Loucy (cell line): ENCODE data around the gene LYG2.
"Not testable (repeated sequence)": the region's sequence is repeated elsewhere in the genome, so short reads cannot be mapped to it uniquely, and the experiment has no call there.

Experiments used
- H2AFZ ChIP-seq: fragments of 200-600 bp; sonication (generic); 2 replicates; pipeline ENCODE4 v1.6.0; 2016; ENCODE audit warnings: antibody characterized with exemption, mild to moderate bottlenecking, low read length, moderate library complexity
- H3F3A ChIP-seq: fragments of 200-600 bp; 2 replicates; pipeline ENCODE4 v1.6.0; 2016; ENCODE audit warnings: antibody characterized with exemption, low read depth, mild to moderate bottlenecking
- H3K27me3 ChIP-seq: fragments of 200-600 bp; sonication (generic); 2 replicates; pipeline ENCODE4 v1.6.1; 2014; ENCODE audit warnings: low read length, mild to moderate bottlenecking; ENCODE audit not compliant: insufficient read depth, poor library complexity, severe bottlenecking
- H3K36me3 ChIP-seq: fragments of 200-600 bp; sonication (generic); 2 replicates; pipeline ENCODE4 v1.6.1; 2016; ENCODE audit warnings: low read length; ENCODE audit not compliant: insufficient read depth
- H3K4me1 ChIP-seq: fragments of 200-600 bp; sonication (generic); 2 replicates; pipeline ENCODE4 v1.5.1; 2014; ENCODE audit warnings: low read length, mild to moderate bottlenecking; ENCODE audit not compliant: insufficient read depth, poor library complexity, severe bottlenecking
- H3K4me2 ChIP-seq: fragments of 200-600 bp; sonication (generic); 2 replicates; pipeline ENCODE4 v1.6.0; 2014; ENCODE audit warnings: antibody characterized with exemption, low read length, low read depth, mild to moderate bottlenecking; ENCODE audit not compliant: poor library complexity, severe bottlenecking
- H3K4me3 ChIP-seq: fragments of 200-600 bp; sonication (generic); 2 replicates; pipeline ENCODE4 v1.5.1; 2014; ENCODE audit warnings: low read length, mild to moderate bottlenecking, mixed read lengths; ENCODE audit not compliant: poor library complexity, severe bottlenecking
- H3K79me2 ChIP-seq: fragments of 200-600 bp; sonication (generic); 2 replicates; pipeline ENCODE4 v1.6.1; 2014; ENCODE audit warnings: low read length; ENCODE audit not compliant: insufficient read depth
- H3K9ac ChIP-seq: fragments of 200-600 bp; sonication (generic); 2 replicates; pipeline ENCODE4 v1.6.0; 2014; ENCODE audit warnings: mild to moderate bottlenecking, low read depth, low read length, moderate library complexity; ENCODE audit not compliant: poor library complexity, severe bottlenecking
- H3K9me2 ChIP-seq: fragments of 200-600 bp; sonication (generic); replicated peaks from 2 replicates; pipeline ENCODE4 v1.6.1; 2016; ENCODE audit warnings: low read depth, low read length, mixed read lengths
- H3K9me3 ChIP-seq: fragments of 200-600 bp; sonication (generic); 2 replicates; pipeline ENCODE4 v1.6.1; 2014; ENCODE audit warnings: mild to moderate bottlenecking, antibody characterized with exemption, low read length, low read depth; ENCODE audit not compliant: insufficient read depth
- H4K20me1 ChIP-seq: fragments of 200-600 bp; sonication (generic); 2 replicates; pipeline ENCODE4 v1.6.0; 2014; ENCODE audit warnings: antibody characterized with exemption, low read length, mild to moderate bottlenecking; ENCODE audit not compliant: insufficient read depth, poor library complexity, severe bottlenecking
- EZH2phosphoT487 ChIP-seq: fragments of 200-600 bp; IDR thresholded peaks from 2 replicates; pipeline ENCODE4 v1.6.1; 2018; ENCODE audit warnings: antibody characterized with exemption, mild to moderate bottlenecking, moderate library complexity, borderline replicate concordance
- TF ChIP-seq, protein P1 (sequence below): fragments of 200-600 bp; sonication (generic); conservative IDR thresholded peaks from 2 replicates; pipeline ENCODE4 v1.5.1; 2014; ENCODE audit warnings: mild to moderate bottlenecking, antibody characterized with exemption, low read length

LYG2 gene

DNA sequence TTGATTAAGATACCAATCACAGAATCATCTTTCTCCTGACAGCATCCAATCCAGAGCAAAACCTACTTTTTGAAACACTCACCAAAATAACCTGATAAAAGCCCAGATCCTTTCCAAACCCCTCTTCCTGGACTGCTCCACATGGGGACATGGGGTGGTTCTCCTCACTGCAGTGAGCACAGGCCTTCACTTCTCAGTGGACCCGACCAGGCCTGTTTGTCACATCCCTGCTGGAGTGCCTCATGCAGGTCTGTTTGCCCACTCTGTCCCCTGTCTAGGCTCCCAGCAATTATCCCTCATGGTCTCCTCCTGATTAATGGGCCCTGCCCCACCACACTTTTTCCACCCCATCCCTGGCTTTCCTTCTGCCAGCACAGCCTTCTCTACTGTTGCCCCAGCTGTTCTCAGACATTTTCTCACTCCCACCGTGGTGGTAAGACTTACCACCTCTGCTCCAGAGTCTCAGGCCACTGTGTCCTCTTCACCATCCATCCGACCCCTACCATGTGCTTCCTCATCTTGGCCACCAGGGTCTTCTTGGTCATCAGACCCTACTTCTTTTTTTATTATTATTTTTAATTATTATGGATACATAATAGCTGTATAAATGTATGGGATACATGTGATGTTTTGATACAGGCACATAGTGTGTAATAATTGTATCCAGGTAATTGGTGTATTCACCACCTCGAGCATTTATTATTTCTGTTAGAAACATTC, 53.3 kb downstream of the LYG2 start:
- Histone ChIP-seq H3K4me1 (no peaks in the 10 kb centered on the region), H3K9me3 (no peaks in the 10 kb centered on the region), H3K9ac (no peak overlapping the region), H3K36me3 (peaks cover 5% of the 10 kb centered on the region; the same call in 1 of the 2 replicates), H3K27me3 (no peaks in the 10 kb centered on the region), H3K9me2 (no peaks in the 10 kb centered on the region), H3K79me2 (no peaks in the 10 kb centered on the region), H3K4me3 (no peak overlapping the region), H4K20me1 (no peaks in the 10 kb centered on the region), H2AFZ (no peak overlapping the region), H3K4me2 (no peak overlapping the region), H3F3A (no peaks in the 10 kb centered on the region)
- TF ChIP-seq EZH2phosphoT487, result no peak
- TF ChIP-seq, protein P1, sequence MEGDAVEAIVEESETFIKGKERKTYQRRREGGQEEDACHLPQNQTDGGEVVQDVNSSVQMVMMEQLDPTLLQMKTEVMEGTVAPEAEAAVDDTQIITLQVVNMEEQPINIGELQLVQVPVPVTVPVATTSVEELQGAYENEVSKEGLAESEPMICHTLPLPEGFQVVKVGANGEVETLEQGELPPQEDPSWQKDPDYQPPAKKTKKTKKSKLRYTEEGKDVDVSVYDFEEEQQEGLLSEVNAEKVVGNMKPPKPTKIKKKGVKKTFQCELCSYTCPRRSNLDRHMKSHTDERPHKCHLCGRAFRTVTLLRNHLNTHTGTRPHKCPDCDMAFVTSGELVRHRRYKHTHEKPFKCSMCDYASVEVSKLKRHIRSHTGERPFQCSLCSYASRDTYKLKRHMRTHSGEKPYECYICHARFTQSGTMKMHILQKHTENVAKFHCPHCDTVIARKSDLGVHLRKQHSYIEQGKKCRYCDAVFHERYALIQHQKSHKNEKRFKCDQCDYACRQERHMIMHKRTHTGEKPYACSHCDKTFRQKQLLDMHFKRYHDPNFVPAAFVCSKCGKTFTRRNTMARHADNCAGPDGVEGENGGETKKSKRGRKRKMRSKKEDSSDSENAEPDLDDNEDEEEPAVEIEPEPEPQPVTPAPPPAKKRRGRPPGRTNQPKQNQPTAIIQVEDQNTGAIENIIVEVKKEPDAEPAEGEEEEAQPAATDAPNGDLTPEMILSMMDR, result no peak; the same call in 1 of the 2 replicates

GRCh38 chr2:99200076-99200800, 55.2 kb downstream of the LYG2 start:
- no peak for TF ChIP-seq EZH2phosphoT487
- TF ChIP-seq, protein P1, result no peak
- Histone ChIP-seq H3F3A (no peaks in the 10 kb centered on the region), H3K4me3 (no peak overlapping the region), H3K79me2 (no peaks in the 10 kb centered on the region), H2AFZ (no peak overlapping the region), H3K9ac (no peak overlapping the region), H3K27me3 (no peaks in the 10 kb centered on the region), H3K4me2 (no peak overlapping the region), H4K20me1 (no peaks in the 10 kb centered on the region), H3K36me3 (peaks cover 23% of the 10 kb centered on the region; the same call in 1 of the 2 replicates), H3K4me1 (no peaks in the 10 kb centered on the region), H3K9me3 (no peaks in the 10 kb centered on the region), H3K9me2 (no peaks in the 10 kb centered on the region)

- no peak overlapping the region for H3K4me2 ChIP-seq
- H3K9me2 ChIP-seq, result no peaks in the 10 kb centered on the region
- no peaks in the 10 kb centered on the region for H3K27me3 ChIP-seq
- no peaks in the 10 kb centered on the region for H4K20me1 ChIP-seq
- peaks cover 24% of the 10 kb centered on the region; the same call in 1 of the 2 replicates for H3K36me3 ChIP-seq
- no peak overlapping the region for H3K4me3 ChIP-seq
- no peaks in the 10 kb centered on the region for H3K9me3 ChIP-seq
- H3K9ac ChIP-seq, result no peak overlapping the region
- H3K4me1 ChIP-seq, result no peaks in the 10 kb centered on the region
- no peaks in the 10 kb centered on the region for H3K79me2 ChIP-seq
- no peak overlapping the region for H2AFZ ChIP-seq
- no peak for TF ChIP-seq EZH2phosphoT487
- TF ChIP-seq, protein P1, result 0 out of 2 replicates have a peak, but pooled peaks have one; percentile 11
- H3F3A ChIP-seq, result no peaks in the 10 kb centered on the region
These were observed 57.2 kb downstream of the LYG2 start for GRCh38 chr2:99198103-99198841.

GRCh38 chr2:99192364-99192763, 63.1 kb downstream of the LYG2 start:
- not testable (repeated sequence) for H3K79me2 ChIP-seq, H3K9me3 ChIP-seq, H3K4me3 ChIP-seq, H3K4me1 ChIP-seq, H3K9ac ChIP-seq, H2AFZ ChIP-seq, H3F3A ChIP-seq, H4K20me1 ChIP-seq, H3K27me3 ChIP-seq, H3K9me2 ChIP-seq, H3K4me2 ChIP-seq
- peaks cover 35% of the 10 kb centered on the region; the same call in 1 of the 2 replicates for H3K36me3 ChIP-seq
